Measurements from ENCODE around the gene RXFP4.
A peak's percentile ranks its signal among the peaks of the same experiment; 100 is the strongest.
"Not testable (repeated sequence)": the region's sequence is repeated elsewhere in the genome, so short reads cannot be mapped to it uniquely, and the experiment has no call there.

Gene RXFP4

GRCh38 chr1:155929057-155929456, 12.4 kb upstream of the RXFP4 start:
- Histone ChIP-seq H2BK5ac (ENCODE audit: low read depth, low read length, poor library complexity, severe bottlenecking) (no peak overlapping the region), H3K79me1 (replicated peaks; ENCODE audit: low read length, poor library complexity, severe bottlenecking) (peaks cover 11% of the 10 kb centered on the region), H3K36me3 (ENCODE audit: control insufficient read depth in 1 of 2, insufficient read depth in 2 of 2, low read depth in 1 of 2, low read length in 2 of 2) (peaks cover 54 to 86% of the 10 kb centered on the region in 2 experiments), H4K8ac (ENCODE audit: low read length) (no peak overlapping the region), H3K27ac (ENCODE audit: low read length, poor library complexity, severe bottlenecking) (no peak overlapping the region), H3K9ac (ENCODE audit: low read length) (peak overlapping the region; percentile 38), H3K14ac (ENCODE audit: low read length in 2 of 2) (no peak overlapping the region), H3K4ac (ENCODE audit: low read depth in 1 of 2, low read length in 2 of 2) (no peak overlapping the region), H3K9me3 (ENCODE audit: control insufficient read depth, low read length) (no peaks in the 10 kb centered on the region), H2BK12ac (ENCODE audit: low read length in 2 of 2) (no peak overlapping the region), H2BK15ac (ENCODE audit: low read depth, poor library complexity, severe bottlenecking) (no peak overlapping the region), H3K4me1 (ENCODE audit: control insufficient read depth, insufficient read depth, low read depth, low read length) (peaks cover 10% of the 10 kb centered on the region), H3K4me3 (ENCODE audit: insufficient read depth in 1 of 2, low read depth in 1 of 2, low read length in 2 of 2) (no peak overlapping the region), H4K91ac (ENCODE audit: low read length) (no peak overlapping the region), H2AK5ac (ENCODE audit: low read length, severe bottlenecking) (no peak overlapping the region), H3K18ac (ENCODE audit: low read depth in 1 of 2, low read length in 2 of 2) (no peak overlapping the region), H2AFZ (ENCODE audit: low read depth, low read length) (no peak overlapping the region), H3K23ac (ENCODE audit: low read length in 2 of 2) (no peak overlapping the region), H3K27me3 (ENCODE audit: control insufficient read depth in 1 of 2, insufficient read depth in 1 of 2, low read length in 2 of 2) (no peaks in the 10 kb centered on the region), H3K4me2 (ENCODE audit: low read length, poor library complexity, severe bottlenecking) (no peak overlapping the region), H2BK120ac (ENCODE audit: low read depth, low read length) (no peak overlapping the region)
- WGBS: 85% methylated on average over 2 of the region's 5 CpGs
- DNase-seq: no peak

DNA sequence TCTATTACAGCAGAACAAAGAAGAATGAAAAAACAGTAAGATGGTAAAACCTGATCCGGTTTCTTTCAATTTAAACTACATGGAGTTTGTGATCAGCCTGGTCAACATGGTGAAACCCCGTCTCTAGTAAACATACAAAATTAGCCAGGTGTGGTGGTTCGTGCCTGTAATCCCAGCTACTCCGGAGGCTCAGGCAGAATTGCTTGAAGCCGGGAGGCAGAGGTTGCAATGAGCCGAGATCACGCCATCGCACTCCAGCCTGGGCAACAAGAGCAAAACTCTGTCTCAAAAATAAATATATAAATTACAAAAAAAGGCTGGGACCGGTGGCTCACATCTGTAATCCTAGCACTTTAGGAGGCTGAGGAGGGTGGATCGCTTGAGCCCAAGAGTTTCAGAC, 10.7 kb upstream of the RXFP4 start:
- not testable (repeated sequence) for DNase-seq; H2BK120ac ChIP-seq (ENCODE audit: low read depth, low read length); H3K27ac ChIP-seq (ENCODE audit: low read length, poor library complexity, severe bottlenecking); H3K4me2 ChIP-seq (ENCODE audit: low read length, poor library complexity, severe bottlenecking); H4K91ac ChIP-seq (ENCODE audit: low read length); H2AFZ ChIP-seq (ENCODE audit: low read depth, low read length); H3K79me1 ChIP-seq (replicated peaks; ENCODE audit: low read length, poor library complexity, severe bottlenecking); H2BK15ac ChIP-seq (ENCODE audit: low read depth, poor library complexity, severe bottlenecking); H2AK5ac ChIP-seq (ENCODE audit: low read length, severe bottlenecking); H3K14ac ChIP-seq (ENCODE audit: low read length in 2 of 2); H3K18ac ChIP-seq (ENCODE audit: low read depth in 1 of 2, low read length in 2 of 2); H3K27me3 ChIP-seq (ENCODE audit: control insufficient read depth in 1 of 2, insufficient read depth in 1 of 2, low read length in 2 of 2); H2BK5ac ChIP-seq (ENCODE audit: low read depth, low read length, poor library complexity, severe bottlenecking); H2BK12ac ChIP-seq (ENCODE audit: low read length in 2 of 2); H3K4ac ChIP-seq (ENCODE audit: low read depth in 1 of 2, low read length in 2 of 2); H3K9me3 ChIP-seq (ENCODE audit: control insufficient read depth, low read length); H4K8ac ChIP-seq (ENCODE audit: low read length); H3K23ac ChIP-seq (ENCODE audit: low read length in 2 of 2)
- H3K4me3 ChIP-seq (ENCODE audit: insufficient read depth in 1 of 2, low read depth in 1 of 2, low read length in 2 of 2): peak overlapping the region in 1 of 2 experiments; percentile 92
- H3K36me3 ChIP-seq (ENCODE audit: control insufficient read depth in 1 of 2, insufficient read depth in 2 of 2, low read depth in 1 of 2, low read length in 2 of 2): peaks cover 38 to 72% of the 10 kb centered on the region in 2 experiments
- 97% methylated on average over 7 of the region's 10 CpGs for WGBS
- peak overlapping the region; percentile 98 for H3K9ac ChIP-seq (ENCODE audit: low read length)
- peaks cover 14% of the 10 kb centered on the region for H3K4me1 ChIP-seq (ENCODE audit: control insufficient read depth, insufficient read depth, low read depth, low read length)

GRCh38 chr1:155931332-155932038, 10.0 kb upstream of the RXFP4 start:
- peak overlapping the region; percentile 27 for H3K4me2 ChIP-seq (ENCODE audit: low read length, poor library complexity, severe bottlenecking)
- H4K91ac ChIP-seq (ENCODE audit: low read length): no peak overlapping the region
- H3K4me1 ChIP-seq (ENCODE audit: control insufficient read depth, insufficient read depth, low read depth, low read length): peaks cover 14% of the 10 kb centered on the region
- no peak overlapping the region for H3K27ac ChIP-seq (ENCODE audit: low read length, poor library complexity, severe bottlenecking)
- no peak overlapping the region for H2BK15ac ChIP-seq (ENCODE audit: low read depth, poor library complexity, severe bottlenecking)
- H2BK12ac ChIP-seq (ENCODE audit: low read length in 2 of 2): no peak overlapping the region
- no peak overlapping the region for H2AFZ ChIP-seq (ENCODE audit: low read depth, low read length)
- H3K79me1 ChIP-seq (replicated peaks; ENCODE audit: low read length, poor library complexity, severe bottlenecking): peaks cover 8% of the 10 kb centered on the region
- no peaks in the 10 kb centered on the region for H3K9me3 ChIP-seq (ENCODE audit: control insufficient read depth, low read length)
- H3K36me3 ChIP-seq (ENCODE audit: control insufficient read depth in 1 of 2, insufficient read depth in 2 of 2, low read depth in 1 of 2, low read length in 2 of 2): peaks cover 35 to 64% of the 10 kb centered on the region in 2 experiments
- H3K4me3 ChIP-seq (ENCODE audit: insufficient read depth in 1 of 2, low read depth in 1 of 2, low read length in 2 of 2): peak overlapping the region in 1 of 2 experiments; percentile 92
- peak overlapping the region; percentile 98 for H3K9ac ChIP-seq (ENCODE audit: low read length)
- no peak overlapping the region for H3K4ac ChIP-seq (ENCODE audit: low read depth in 1 of 2, low read length in 2 of 2)
- no peak overlapping the region for H2BK120ac ChIP-seq (ENCODE audit: low read depth, low read length)
- whole genome bisulfite sequencing: 98% methylated on average over 7 of the region's 7 CpGs
- no peak overlapping the region for H3K18ac ChIP-seq (ENCODE audit: low read depth in 1 of 2, low read length in 2 of 2)
- no peak overlapping the region for H3K14ac ChIP-seq (ENCODE audit: low read length in 2 of 2)
- no peaks in the 10 kb centered on the region for H3K27me3 ChIP-seq (ENCODE audit: control insufficient read depth in 1 of 2, insufficient read depth in 1 of 2, low read length in 2 of 2)
- no peak overlapping the region for H2BK5ac ChIP-seq (ENCODE audit: low read depth, low read length, poor library complexity, severe bottlenecking)
- no peak overlapping the region for H4K8ac ChIP-seq (ENCODE audit: low read length)
- no peak overlapping the region for H2AK5ac ChIP-seq (ENCODE audit: low read length, severe bottlenecking)
- no peak for DNase-seq
- H3K23ac ChIP-seq (ENCODE audit: low read length in 2 of 2): peak overlapping the region in 1 of 2 experiments; percentile 10

- WGBS: 80% methylated on average over 1 of the region's 1 CpG
- Histone ChIP-seq H3K27me3 (ENCODE audit: control insufficient read depth in 1 of 2, insufficient read depth in 1 of 2, low read length in 2 of 2) (no peaks in the 10 kb centered on the region), H3K4me3 (ENCODE audit: insufficient read depth in 1 of 2, low read depth in 1 of 2, low read length in 2 of 2) (peak overlapping the region in 1 of 2 experiments; percentile 92), H3K27ac (ENCODE audit: low read length, poor library complexity, severe bottlenecking) (no peak overlapping the region), H3K4ac (ENCODE audit: low read depth in 1 of 2, low read length in 2 of 2) (no peak overlapping the region), H3K36me3 (ENCODE audit: control insufficient read depth in 1 of 2, insufficient read depth in 2 of 2, low read depth in 1 of 2, low read length in 2 of 2) (peaks cover 33 to 58% of the 10 kb centered on the region in 2 experiments), H3K23ac (ENCODE audit: low read length in 2 of 2) (no peak overlapping the region), H3K9me3 (ENCODE audit: control insufficient read depth, low read length) (no peaks in the 10 kb centered on the region), H3K4me1 (ENCODE audit: control insufficient read depth, insufficient read depth, low read depth, low read length) (peaks cover 14% of the 10 kb centered on the region), H3K18ac (ENCODE audit: low read depth in 1 of 2, low read length in 2 of 2) (no peak overlapping the region), H2AK5ac (ENCODE audit: low read length, severe bottlenecking) (no peak overlapping the region), H4K91ac (ENCODE audit: low read length) (no peak overlapping the region), H3K79me1 (replicated peaks; ENCODE audit: low read length, poor library complexity, severe bottlenecking) (peaks cover 3% of the 10 kb centered on the region), H2BK12ac (ENCODE audit: low read length in 2 of 2) (no peak overlapping the region), H4K8ac (ENCODE audit: low read length) (no peak overlapping the region), H2BK120ac (ENCODE audit: low read depth, low read length) (no peak overlapping the region), H2BK5ac (ENCODE audit: low read depth, low read length, poor library complexity, severe bottlenecking) (no peak overlapping the region), H2AFZ (ENCODE audit: low read depth, low read length) (no peak overlapping the region), H2BK15ac (ENCODE audit: low read depth, poor library complexity, severe bottlenecking) (no peak overlapping the region), H3K4me2 (ENCODE audit: low read length, poor library complexity, severe bottlenecking) (peak overlapping the region; percentile 5), H3K9ac (ENCODE audit: low read length) (peak overlapping the region; percentile 98), H3K14ac (ENCODE audit: low read length in 2 of 2) (no peak overlapping the region)
- no peak for DNase-seq
Observed at GRCh38 chr1:155932081-155932480, 9.4 kb upstream of the RXFP4 start.

All from mesenchymal stem cell (in vitro differentiated cells and primary cell).